HFFc6 (cell line): Measurements from ENCODE around the gene CRADD. TPM values are rescaled to one million over a fixed set of nuclear protein-coding genes. Genes with fewer than 3 reads are reported as not detected.
A peak's percentile ranks its signal among the peaks of the same experiment; 100 is the strongest.

ENCODE experiments used
- DNase-seq: peaks from one replicate; pipeline ENCODE4 v3.0.0-alpha.2; 2018
- H3K27ac Mint-ChIP-seq: 2 replicates; pipeline ENCODE4 v1.8.0; 2020; ENCODE audit warnings: mild to moderate bottlenecking, mixed read lengths
- H3K27me3 Mint-ChIP-seq: 2 replicates; pipeline ENCODE4 v1.8.0; 2021; ENCODE audit warnings: mild to moderate bottlenecking, moderate library complexity, mixed read lengths; ENCODE audit not compliant: insufficient read depth
- H3K36me3 Mint-ChIP-seq: 2 replicates; pipeline ENCODE4 v1.8.0; 2021; ENCODE audit warnings: low read depth, mixed read lengths
- H3K4me1 Mint-ChIP-seq: 2 replicates; pipeline ENCODE4 v1.8.0; 2020; ENCODE audit warnings: low read depth, mixed read lengths
- H3K4me3 Mint-ChIP-seq: 2 replicates; pipeline ENCODE4 v1.8.0; 2020; ENCODE audit warnings: mild to moderate bottlenecking, moderate library complexity, mixed read lengths
- H3K9me3 Mint-ChIP-seq: 2 replicates; pipeline ENCODE4 v1.8.0; 2020; ENCODE audit warnings: mild to moderate bottlenecking, mixed read lengths
- total RNA-seq, 6 experiments: library from RNA; stranded (reverse); fragmentation: NEBNext Ultra II Directional; extraction: Animal tissue kit (Norgen Biotek cat#: 25700); gene quantifications; 2 replicates in 1 of 6; 3 replicates in 5 of 6; pipeline ENCODE4 v1.2.3, GENCODE V29; 2021
- TF ChIP-seq, protein P1 (sequence below): fragments of 200-600 bp; sonication (generic); IDR thresholded peaks from 2 replicates; pipeline ENCODE4 v1.5.0; 2021; ENCODE audit warnings: antibody characterized with exemption, mild to moderate bottlenecking

The CRADD gene
- total RNA-seq, 6 experiments from 2014 or later: 15.3 to 20.1 (median 17.9) TPM

DNA sequence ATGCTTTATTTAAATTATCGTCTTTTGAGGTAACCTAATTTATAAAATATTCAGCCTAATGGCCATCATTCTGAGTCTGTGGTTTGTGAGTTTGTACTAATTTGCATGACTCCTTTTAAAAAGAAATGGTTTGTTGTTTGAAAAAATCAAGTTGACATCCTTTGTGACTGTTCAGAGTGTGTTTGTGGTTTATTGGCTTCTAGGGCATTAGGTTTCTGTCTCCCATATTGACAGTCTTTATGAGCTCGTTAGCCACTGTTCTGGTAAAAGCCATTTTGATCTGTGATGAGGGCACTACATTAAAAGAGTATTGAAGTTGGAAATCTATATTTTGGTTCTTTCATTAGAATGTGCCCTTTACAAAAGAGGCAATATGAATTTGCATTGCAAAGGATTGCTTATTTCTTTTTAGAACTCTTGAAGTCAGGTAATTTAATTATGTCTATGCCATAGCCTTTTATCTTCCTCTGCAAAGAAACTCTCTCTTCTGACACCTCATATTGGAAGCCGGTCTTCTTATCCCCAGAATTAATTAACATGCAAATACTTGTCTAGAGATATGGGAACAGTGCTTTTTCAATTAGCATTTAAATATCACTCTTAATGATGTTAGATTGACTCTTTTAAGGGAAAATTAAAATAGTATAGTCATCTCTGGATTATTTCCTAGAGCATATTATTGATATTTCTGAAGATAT is 95.0 kb downstream of the CRADD start:
- H3K4me1 Mint-ChIP-seq: peaks cover 89% of the 10 kb centered on the region
- no peak overlapping the region for H3K27ac Mint-ChIP-seq
- no peak overlapping the region for H3K4me3 Mint-ChIP-seq
- DNase-seq: no peak
- no peaks in the 10 kb centered on the region; the same call in 1 of the 2 replicates for H3K27me3 Mint-ChIP-seq
- peaks cover 15% of the 10 kb centered on the region for H3K9me3 Mint-ChIP-seq
- TF ChIP-seq, protein P1, sequence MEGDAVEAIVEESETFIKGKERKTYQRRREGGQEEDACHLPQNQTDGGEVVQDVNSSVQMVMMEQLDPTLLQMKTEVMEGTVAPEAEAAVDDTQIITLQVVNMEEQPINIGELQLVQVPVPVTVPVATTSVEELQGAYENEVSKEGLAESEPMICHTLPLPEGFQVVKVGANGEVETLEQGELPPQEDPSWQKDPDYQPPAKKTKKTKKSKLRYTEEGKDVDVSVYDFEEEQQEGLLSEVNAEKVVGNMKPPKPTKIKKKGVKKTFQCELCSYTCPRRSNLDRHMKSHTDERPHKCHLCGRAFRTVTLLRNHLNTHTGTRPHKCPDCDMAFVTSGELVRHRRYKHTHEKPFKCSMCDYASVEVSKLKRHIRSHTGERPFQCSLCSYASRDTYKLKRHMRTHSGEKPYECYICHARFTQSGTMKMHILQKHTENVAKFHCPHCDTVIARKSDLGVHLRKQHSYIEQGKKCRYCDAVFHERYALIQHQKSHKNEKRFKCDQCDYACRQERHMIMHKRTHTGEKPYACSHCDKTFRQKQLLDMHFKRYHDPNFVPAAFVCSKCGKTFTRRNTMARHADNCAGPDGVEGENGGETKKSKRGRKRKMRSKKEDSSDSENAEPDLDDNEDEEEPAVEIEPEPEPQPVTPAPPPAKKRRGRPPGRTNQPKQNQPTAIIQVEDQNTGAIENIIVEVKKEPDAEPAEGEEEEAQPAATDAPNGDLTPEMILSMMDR: no peak
- H3K36me3 Mint-ChIP-seq: peaks cover 26% of the 10 kb centered on the region

DNA sequence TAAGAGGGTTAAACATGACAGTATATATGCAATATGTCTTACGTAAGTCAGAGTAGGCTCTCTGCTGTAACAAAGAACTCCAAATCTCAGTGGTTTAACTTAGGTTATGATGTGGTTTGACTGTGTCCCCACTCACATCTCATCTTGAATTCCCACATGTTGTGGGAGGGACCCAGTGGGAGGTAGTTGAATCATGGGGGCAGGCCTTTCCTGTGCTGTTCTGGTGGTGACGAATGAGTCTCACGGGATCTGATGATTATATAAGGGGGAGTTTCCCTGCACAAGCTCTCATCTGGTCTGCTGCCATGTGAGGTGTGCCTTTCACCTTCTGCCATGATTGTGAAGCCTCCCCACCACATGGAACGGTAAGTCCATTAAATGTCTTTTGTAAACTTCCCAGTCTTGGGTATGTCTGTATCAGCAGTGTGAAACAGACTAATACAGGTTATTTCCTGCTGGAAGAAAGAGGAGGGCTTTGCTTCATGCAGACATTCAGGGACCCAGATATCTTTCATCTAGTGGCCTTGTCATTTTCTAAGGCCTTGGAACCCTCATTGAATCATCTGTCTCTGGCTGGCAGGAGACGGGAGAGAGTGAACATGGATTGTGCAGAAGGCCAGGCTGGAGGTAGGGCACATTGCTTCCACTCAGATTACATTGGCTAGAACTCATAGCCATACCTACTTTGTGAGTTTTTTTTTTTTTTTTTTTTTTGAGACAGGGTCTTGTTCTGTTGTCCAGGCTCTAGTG is 96.1 kb downstream of the CRADD start:
- DNase-seq: no peak
- Mint-ChIP-seq H3K36me3 (peaks cover 26% of the 10 kb centered on the region), H3K27ac (peak overlapping the region; percentile 67), H3K4me1 (peaks cover 89% of the 10 kb centered on the region), H3K27me3 (no peaks in the 10 kb centered on the region; the same call in 1 of the 2 replicates), H3K9me3 (peaks cover 15% of the 10 kb centered on the region), H3K4me3 (no peak overlapping the region)
- TF ChIP-seq, protein P1: no peak

DNA sequence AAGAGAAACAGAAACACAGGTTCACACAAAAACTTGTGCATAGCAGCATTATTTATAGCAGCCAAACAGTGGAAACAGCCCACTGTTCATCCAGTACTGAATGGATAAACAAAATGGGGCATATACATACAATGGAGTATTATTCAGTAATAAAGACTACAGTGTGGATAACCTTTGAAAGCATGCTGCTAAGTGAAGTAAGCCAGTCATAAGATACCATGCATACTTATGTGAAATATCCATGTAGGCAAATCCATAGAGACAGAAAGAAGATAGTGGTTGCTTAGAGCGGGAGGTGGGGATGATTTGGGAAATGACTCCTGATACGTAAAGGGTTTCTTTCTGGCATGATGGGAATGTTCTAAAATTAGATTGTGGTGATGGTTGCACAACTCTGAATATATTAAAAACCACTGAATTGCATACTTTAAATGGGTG is 99.4 kb downstream of the CRADD start:
- no peaks in the 10 kb centered on the region; the same call in 1 of the 2 replicates for H3K27me3 Mint-ChIP-seq
- peak; percentile 91 for DNase-seq
- peaks cover 11% of the 10 kb centered on the region for H3K9me3 Mint-ChIP-seq
- peaks cover 96% of the 10 kb centered on the region for H3K4me1 Mint-ChIP-seq
- TF ChIP-seq, protein P1: no peak
- peaks cover 30% of the 10 kb centered on the region for H3K36me3 Mint-ChIP-seq
- peak overlapping the region; percentile 97 for H3K27ac Mint-ChIP-seq
- H3K4me3 Mint-ChIP-seq: peak overlapping the region; percentile 77

DNA sequence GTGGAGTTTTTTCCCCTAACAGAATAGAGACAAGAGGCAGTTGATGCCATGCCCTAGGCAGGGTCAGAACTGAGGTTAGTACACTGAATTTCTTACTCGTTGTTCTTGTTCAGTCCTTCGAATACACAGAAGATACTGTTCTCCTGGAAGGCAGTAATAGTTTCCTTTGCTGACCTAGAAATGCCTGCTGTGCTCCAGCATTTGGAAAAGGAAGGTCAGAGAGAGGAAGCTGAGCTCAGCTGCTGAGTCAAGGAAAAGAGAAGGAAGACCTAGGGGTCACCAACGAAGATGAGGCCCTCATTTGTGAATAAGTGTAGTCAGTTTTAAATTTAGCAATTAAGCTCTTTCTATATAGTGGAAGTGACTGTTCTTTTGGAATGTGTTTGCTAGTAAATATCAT is 100.1 kb downstream of the CRADD start:
- H3K27me3 Mint-ChIP-seq: no peaks in the 10 kb centered on the region; the same call in 1 of the 2 replicates
- peaks cover 91% of the 10 kb centered on the region for H3K4me1 Mint-ChIP-seq
- H3K4me3 Mint-ChIP-seq: peak overlapping the region; percentile 77
- H3K36me3 Mint-ChIP-seq: peaks cover 30% of the 10 kb centered on the region
- peak overlapping the region; percentile 97 for H3K27ac Mint-ChIP-seq
- peak; percentile 80 for DNase-seq
- peaks cover 11% of the 10 kb centered on the region for H3K9me3 Mint-ChIP-seq
- TF ChIP-seq, protein P1: no peak

DNA sequence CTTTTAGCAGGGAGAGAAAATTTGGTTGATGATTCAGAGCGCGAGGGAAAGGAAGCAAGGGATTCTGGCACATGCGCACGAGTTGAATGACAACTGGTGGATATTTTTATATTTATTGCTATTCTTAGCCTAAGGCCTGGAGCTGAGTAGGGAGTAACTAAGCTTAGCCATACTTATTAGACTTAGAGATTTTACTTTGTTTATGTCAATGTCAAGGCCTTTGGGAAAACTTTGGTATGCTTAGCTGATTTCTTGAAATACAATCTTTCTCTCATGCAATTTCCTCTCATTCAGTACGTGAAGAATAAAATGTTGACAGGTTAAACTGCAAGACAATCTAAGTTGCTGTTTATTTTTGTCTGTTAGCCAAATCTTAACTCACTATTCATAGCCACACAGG is 101.1 kb downstream of the CRADD start:
- H3K27ac Mint-ChIP-seq: peak overlapping the region; percentile 97
- H3K36me3 Mint-ChIP-seq: peaks cover 26% of the 10 kb centered on the region
- peaks cover 90% of the 10 kb centered on the region for H3K4me1 Mint-ChIP-seq
- no peaks in the 10 kb centered on the region; the same call in 1 of the 2 replicates for H3K27me3 Mint-ChIP-seq
- peaks cover 7% of the 10 kb centered on the region for H3K9me3 Mint-ChIP-seq
- H3K4me3 Mint-ChIP-seq: peak overlapping the region; percentile 77
- TF ChIP-seq, protein P1: no peak
- DNase-seq: peak; percentile 94
